ENCODE data around the gene STUM. TPM values are rescaled to one million over a fixed set of nuclear protein-coding genes. Genes with fewer than 3 reads are reported as not detected.

STUM gene
- total and polyA plus RNA-seq, 10 of the 15 experiments (the other 5 are each of a cell fraction or from before 2014, with no cell fraction given), result under 0.01 to 0.15 (median 0.09) TPM; not detected in 5

GRCh38 chr1:226627050-226627755, 78.6 kb downstream of the STUM start:
- Histone ChIP-seq H2AFZ (ENCODE audit: control insufficient read depth, low read depth, low read length) (no peak overlapping the region), H3K4me2 (ENCODE audit: control insufficient read depth, insufficient read depth) (no peak overlapping the region), H3K27ac (ENCODE audit: control insufficient read depth, insufficient read depth) (no peak overlapping the region), H3K9ac (ENCODE audit: control insufficient read depth, insufficient read depth, low read length) (no peak overlapping the region), H3K27me3 (replicated peaks in 1 of 2; ENCODE audit: control insufficient read depth in 2 of 2, insufficient read depth in 2 of 2, low read length in 1 of 2) (no peaks in the 10 kb centered on the region), H3K4me3 (no peak overlapping the region), H4K20me1 (ENCODE audit: control insufficient read depth, insufficient read depth) (no peaks in the 10 kb centered on the region), H3K36me3 (ENCODE audit: control insufficient read depth in 2 of 2, insufficient read depth in 2 of 2, low read length in 1 of 2) (peaks cover 0 to 2% of the 10 kb centered on the region in 2 experiments; a peak in 1 of 4 replicates), H3K9me3 (replicated peaks; ENCODE audit: control insufficient read depth, insufficient read depth, low read length) (no peaks in the 10 kb centered on the region; the same call in 2 of the 3 replicates), H3K79me2 (ENCODE audit: control insufficient read depth, insufficient read depth, low read length) (no peaks in the 10 kb centered on the region), H3K4me1 (ENCODE audit: control insufficient read depth, insufficient read depth, low read length) (peaks cover 8% of the 10 kb centered on the region)
- WGBS (ENCODE audit: insufficient coverage, insufficient replicate concordance, low lambda C conversion rate, missing lambda C conversion rate), result 81% methylated on average over 6 of the region's 6 CpGs
- DNase-seq (ENCODE audit: low read depth, low spot score), result no peak
- in situ Hi-C loops (cut with MboI), result no loop called here
- RAD21 ChIA-PET (ENCODE audit: unreplicated experiment), result interaction anchor here (0.9 to 1.2 kb wide), 7 partner anchors 8 to 273 kb away, joined by 3 to 22 read pairs (median 4); partner anchors contain the start of gene ITPKB
- no TSS peak for BruUV-seq (replicated peaks)
- FAIRE-seq, result no peak
- CTCF ChIA-PET, result interaction anchor here (0.5 to 3.3 kb wide), 20 partner anchors 16 to 955 kb away, joined by 3 to 37 read pairs (median 3); no protein-coding TSS in a partner anchor
- no peak for TF ChIP-seq ETV6 (conservative IDR thresholded peaks at IDR 0.05 in 1 of 2, IDR thresholded peaks at IDR 0.05 in 1 of 2; ENCODE audit: borderline replicate concordance in 1 of 2, low read depth in 1 of 2)
- TF ChIP-seq HCFC1 (IDR thresholded peaks at IDR 0.05; ENCODE audit: low read length), result no peak
- ATAC-seq, result peak; percentile 11; the same call in 2 of the 3 replicates
- POLR2A ChIA-PET, result no interaction called here
- SMC1A ChIA-PET (ENCODE audit: uncharacterized antibody, unreplicated experiment), result interaction anchor here (1.0 to 1.6 kb wide), 7 partner anchors 201 to 285 kb away, joined by 3 to 6 read pairs (median 4); no protein-coding TSS in a partner anchor
- intact Hi-C loops (cut with micrococcal nuclease; ENCODE audit: unreplicated experiment), result loop anchor here (2.0 kb wide), 1 partner anchor 202 kb away; no protein-coding TSS in a partner anchor

- no peak overlapping the region for H3K9ac ChIP-seq (ENCODE audit: control insufficient read depth, insufficient read depth, low read length)
- H3K36me3 ChIP-seq (ENCODE audit: control insufficient read depth in 2 of 2, insufficient read depth in 2 of 2, low read length in 1 of 2), result peaks cover 0 to 3% of the 10 kb centered on the region in 2 experiments; a peak in 2 of 4 replicates
- no peak overlapping the region for H3K4me2 ChIP-seq (ENCODE audit: control insufficient read depth, insufficient read depth)
- peaks cover 17% of the 10 kb centered on the region for H3K4me1 ChIP-seq (ENCODE audit: control insufficient read depth, insufficient read depth, low read length)
- no peak overlapping the region for H2AFZ ChIP-seq (ENCODE audit: control insufficient read depth, low read depth, low read length)
- H3K27ac ChIP-seq (ENCODE audit: control insufficient read depth, insufficient read depth), result no peak overlapping the region
- no TSS peak for BruUV-seq (replicated peaks)
- H3K27me3 ChIP-seq (replicated peaks in 1 of 2; ENCODE audit: control insufficient read depth in 2 of 2, insufficient read depth in 2 of 2, low read length in 1 of 2), result no peaks in the 10 kb centered on the region
- FAIRE-seq (no peak), DNase-seq (ENCODE audit: low read depth, low spot score) (no peak), ATAC-seq (peak; percentile 9; the same call in 2 of the 3 replicates)
- ChIA-PET RAD21 (ENCODE audit: unreplicated experiment) (no interaction called here), CTCF (interaction anchor here (0.6 to 3.3 kb wide), 3 partner anchors 16 to 199 kb away, joined by 3 to 37 read pairs (median 18); no protein-coding TSS in a partner anchor), POLR2A (no interaction called here), SMC1A (ENCODE audit: uncharacterized antibody, unreplicated experiment) (interaction anchor here (1.1 to 1.4 kb wide), 2 partner anchors 200 to 205 kb away, joined by 4 read pairs; no protein-coding TSS in a partner anchor)
- no peaks in the 10 kb centered on the region for H4K20me1 ChIP-seq (ENCODE audit: control insufficient read depth, insufficient read depth)
- no peak overlapping the region for H3K4me3 ChIP-seq
- H3K9me3 ChIP-seq (replicated peaks; ENCODE audit: control insufficient read depth, insufficient read depth, low read length), result no peaks in the 10 kb centered on the region; the same call in 2 of the 3 replicates
- intact Hi-C loops (cut with micrococcal nuclease; ENCODE audit: unreplicated experiment) (loop anchor here (2.0 kb wide), 1 partner anchor 201 kb away; no protein-coding TSS in a partner anchor), in situ Hi-C loops (cut with MboI) (no loop called here)
- no peaks in the 10 kb centered on the region for H3K79me2 ChIP-seq (ENCODE audit: control insufficient read depth, insufficient read depth, low read length)
- WGBS (ENCODE audit: insufficient coverage, insufficient replicate concordance, low lambda C conversion rate, missing lambda C conversion rate), result 68% methylated on average over 11 of the region's 11 CpGs
- TF ChIP-seq FOXK2 (IDR thresholded peaks at IDR 0.05) (no peak), POLR2A (IDR thresholded peaks at IDR 0.05; ENCODE audit: low read depth, low read length) (no peak), ZNF592 (IDR thresholded peaks at IDR 0.05) (no peak), IKZF2 (IDR thresholded peaks at IDR 0.05) (0 out of 4 replicates have a peak, but pooled peaks of 1 of the 2 experiments have one; percentile 26), MTA3 (IDR thresholded peaks at IDR 0.05; ENCODE audit: borderline replicate concordance, low read length) (no peak)
Observed at GRCh38 chr1:226627924-226628611, 79.5 kb downstream of the STUM start.
